ENCODE results near the gene TRAF3IP1. TPM values are rescaled to one million over a fixed set of nuclear protein-coding genes. Genes with fewer than 3 reads are reported as not detected.

The TRAF3IP1 gene
- total and polyA plus RNA-seq, 4 experiments from 2014 or later: 3.0 to 11.0 (median 6.7) TPM

DNA sequence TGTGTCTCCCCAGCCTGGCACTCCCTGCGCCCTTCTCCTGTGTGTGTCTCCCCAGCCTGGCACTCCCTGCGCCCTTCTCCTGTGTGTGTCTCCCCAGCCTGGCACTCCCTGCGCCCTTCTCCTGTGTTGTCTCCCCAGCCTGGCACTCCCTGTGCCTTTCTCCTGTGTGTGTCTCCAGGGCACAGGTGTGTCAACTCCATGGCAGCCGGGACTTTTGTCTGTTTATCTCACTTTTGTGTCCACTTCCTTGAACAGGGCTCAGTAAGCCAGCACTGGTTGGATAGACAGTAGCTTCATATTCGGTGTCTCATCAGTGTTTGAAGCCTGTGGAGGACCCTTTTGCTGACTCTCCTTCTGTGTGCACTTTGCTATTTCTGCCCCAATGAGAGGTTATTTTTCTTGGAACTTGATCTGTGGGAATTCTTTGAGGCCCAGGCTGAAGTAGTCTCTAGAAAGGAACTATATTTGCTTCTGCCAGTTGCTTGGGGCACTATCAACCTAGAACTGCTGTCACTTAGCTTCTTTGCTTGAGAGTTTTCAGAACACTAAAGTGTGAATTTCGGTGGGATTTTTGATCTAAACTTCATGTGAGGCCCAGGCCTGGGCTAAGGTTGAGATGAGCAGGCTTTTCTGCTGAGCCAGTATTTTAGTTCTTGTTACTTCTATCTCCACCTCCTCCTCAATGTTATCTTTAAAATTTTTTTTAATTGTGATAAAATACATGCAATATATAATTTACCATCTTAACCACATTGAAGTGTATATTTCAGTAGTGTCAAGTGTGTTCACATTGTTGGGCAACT, 98.1 kb downstream of the TRAF3IP1 start:
- Histone ChIP-seq H3K36me3 (ENCODE audit: insufficient read depth, low read length) (no peaks in the 10 kb centered on the region), H3K9me3 (ENCODE audit: control insufficient read depth in 1 of 2, low read length in 2 of 2) (peaks cover 0 to 5% of the 10 kb centered on the region in 2 donors), H3K4me1 (ENCODE audit: insufficient read depth, low read length) (peaks cover 11% of the 10 kb centered on the region), H3K27ac (ENCODE audit: low read depth, low read length) (no peak overlapping the region), H3K27me3 (ENCODE audit: insufficient read depth, low read length) (no peaks in the 10 kb centered on the region), H3K4me3 (ENCODE audit: low read length in 2 of 2) (no peak overlapping the region)
- Mint-ChIP-seq H3K9me3 (peaks cover 0 to 12% (median 8%) of the 10 kb centered on the region in 8 donors), H3K27ac (no peak overlapping the region), H3K27me3 (no peaks in the 10 kb centered on the region), H3K4me1 (peaks cover 0 to 7% (median under 1%) of the 10 kb centered on the region in 4 donors), H3K4me3 (no peak overlapping the region), H3K36me3 (peaks cover 0 to 12% of the 10 kb centered on the region in 2 donors)
- ChIA-PET CTCF (ENCODE audit: partially characterized antibody) (no interaction called here), POLR2A (ENCODE audit: partially characterized antibody) (no interaction called here)
- DNase-seq: no peak
- intact Hi-C loops (cut with micrococcal nuclease): no loop called here

GRCh38 chr2:238418999-238419546, 98.8 kb downstream of the TRAF3IP1 start:
- H3K36me3 Mint-ChIP-seq: peaks cover 0 to 12% of the 10 kb centered on the region in 2 donors
- intact Hi-C loops (cut with micrococcal nuclease): no loop called here
- ChIA-PET CTCF (ENCODE audit: partially characterized antibody) (no interaction called here), POLR2A (ENCODE audit: partially characterized antibody) (no interaction called here)
- H3K9me3 Mint-ChIP-seq: peaks cover 0 to 12% (median 8%) of the 10 kb centered on the region in 8 donors
- DNase-seq: no peak
- no peak overlapping the region for H3K27ac ChIP-seq (ENCODE audit: low read depth, low read length)
- H3K4me1 ChIP-seq (ENCODE audit: insufficient read depth, low read length): peaks cover 11% of the 10 kb centered on the region
- no peak overlapping the region for H3K4me3 ChIP-seq (ENCODE audit: low read length in 2 of 2)
- no peaks in the 10 kb centered on the region for H3K36me3 ChIP-seq (ENCODE audit: insufficient read depth, low read length)
- no peaks in the 10 kb centered on the region for H3K27me3 Mint-ChIP-seq
- no peak overlapping the region for H3K27ac Mint-ChIP-seq
- H3K27me3 ChIP-seq (ENCODE audit: insufficient read depth, low read length): no peaks in the 10 kb centered on the region
- H3K9me3 ChIP-seq (ENCODE audit: control insufficient read depth in 1 of 2, low read length in 2 of 2): peaks cover 0 to 5% of the 10 kb centered on the region in 2 donors
- H3K4me1 Mint-ChIP-seq: peaks cover 0 to 7% (median under 1%) of the 10 kb centered on the region in 4 donors
- H3K4me3 Mint-ChIP-seq: no peak overlapping the region

DNA sequence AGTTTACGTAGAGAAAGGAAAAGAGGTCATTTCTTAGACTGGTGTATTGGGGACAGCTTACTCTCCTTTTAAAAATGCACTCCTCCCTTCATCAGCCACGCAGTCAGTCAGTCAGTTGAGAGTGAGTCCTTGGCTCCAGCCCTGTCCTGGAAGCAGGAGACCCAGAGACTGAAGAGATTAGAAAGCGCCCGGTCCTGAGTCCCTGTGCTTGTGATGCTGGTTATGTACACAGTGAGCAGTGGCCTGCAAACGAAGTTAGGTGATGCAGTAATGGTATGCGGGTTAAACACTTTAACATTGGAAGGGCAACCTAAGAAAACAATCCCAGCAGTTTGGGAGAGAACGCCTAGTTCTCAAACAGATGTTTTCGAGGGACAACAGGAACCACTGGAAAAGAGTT, 100.1 kb downstream of the TRAF3IP1 start:
- H3K9me3 Mint-ChIP-seq: peaks cover 0 to 13% (median 8%) of the 10 kb centered on the region in 8 donors
- no peak for DNase-seq
- Histone ChIP-seq H3K4me1 (ENCODE audit: insufficient read depth, low read length) (peaks cover 4% of the 10 kb centered on the region), H3K27ac (ENCODE audit: low read depth, low read length) (no peak overlapping the region), H3K36me3 (ENCODE audit: insufficient read depth, low read length) (no peaks in the 10 kb centered on the region), H3K27me3 (ENCODE audit: insufficient read depth, low read length) (no peaks in the 10 kb centered on the region), H3K4me3 (ENCODE audit: low read length in 2 of 2) (no peak overlapping the region), H3K9me3 (ENCODE audit: control insufficient read depth in 1 of 2, low read length in 2 of 2) (peaks cover 0 to 5% of the 10 kb centered on the region in 2 donors)
- no peaks in the 10 kb centered on the region for H3K27me3 Mint-ChIP-seq
- CTCF ChIA-PET (ENCODE audit: partially characterized antibody): no interaction called here
- intact Hi-C loops (cut with micrococcal nuclease): loop anchor here (10.0 kb wide), 1 partner anchor 96 kb away; the partner anchor contains the start of gene TRAF3IP1
- no peak overlapping the region for H3K4me3 Mint-ChIP-seq
- H3K36me3 Mint-ChIP-seq: peaks cover 0 to 12% of the 10 kb centered on the region in 2 donors
- peak overlapping the region in 1 of 7 donors; percentile 56 for H3K27ac Mint-ChIP-seq
- POLR2A ChIA-PET (ENCODE audit: partially characterized antibody): no interaction called here
- H3K4me1 Mint-ChIP-seq: peaks cover 0 to 5% (median under 1%) of the 10 kb centered on the region in 4 donors

GRCh38 chr2:238420878-238421694, 100.8 kb downstream of the TRAF3IP1 start:
- H3K4me3 ChIP-seq (ENCODE audit: low read length in 2 of 2): no peak overlapping the region
- H3K9me3 Mint-ChIP-seq: peaks cover 0 to 9% (median 5%) of the 10 kb centered on the region in 8 donors
- H3K36me3 Mint-ChIP-seq: peaks cover 0 to 7% of the 10 kb centered on the region in 2 donors
- H3K4me1 ChIP-seq (ENCODE audit: insufficient read depth, low read length): peaks cover 8% of the 10 kb centered on the region
- H3K36me3 ChIP-seq (ENCODE audit: insufficient read depth, low read length): no peaks in the 10 kb centered on the region
- no peak overlapping the region for H3K4me3 Mint-ChIP-seq
- no peak overlapping the region for H3K27ac ChIP-seq (ENCODE audit: low read depth, low read length)
- peaks cover 0 to 1% of the 10 kb centered on the region in 2 donors for H3K9me3 ChIP-seq (ENCODE audit: control insufficient read depth in 1 of 2, low read length in 2 of 2)
- peaks cover 1 to 6% (median 3%) of the 10 kb centered on the region in 4 donors for H3K4me1 Mint-ChIP-seq
- DNase-seq: no peak
- no peaks in the 10 kb centered on the region for H3K27me3 ChIP-seq (ENCODE audit: insufficient read depth, low read length)
- CTCF ChIA-PET (ENCODE audit: partially characterized antibody): no interaction called here
- H3K27me3 Mint-ChIP-seq: no peaks in the 10 kb centered on the region
- intact Hi-C loops (cut with micrococcal nuclease): loop anchor here (10.0 kb wide), 1 partner anchor 96 kb away; the partner anchor contains the start of gene TRAF3IP1
- H3K27ac Mint-ChIP-seq: peak overlapping the region in 3 of 7 donors; percentile 12 to 57 (median 56)
- POLR2A ChIA-PET (ENCODE audit: partially characterized antibody): no interaction called here

DNA sequence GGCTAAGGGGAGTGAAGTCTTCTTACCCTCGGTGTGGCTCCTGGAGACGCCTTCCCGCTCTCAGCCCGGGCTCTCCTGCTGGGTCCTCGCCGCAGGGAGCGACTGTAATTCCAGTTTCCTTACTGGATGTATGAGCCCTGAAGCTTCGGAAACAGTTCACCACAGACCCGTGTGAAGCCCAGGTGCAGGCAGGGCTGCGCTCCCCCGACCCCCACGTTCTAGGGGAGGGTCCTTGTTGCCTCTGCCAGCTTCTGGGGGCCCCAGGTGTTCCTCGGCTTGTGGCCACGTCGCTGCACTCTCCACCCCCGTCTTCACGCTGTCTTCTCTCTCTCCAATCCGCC, 101.3 kb downstream of the TRAF3IP1 start:
- no peak for DNase-seq
- no peaks in the 10 kb centered on the region for H3K27me3 ChIP-seq (ENCODE audit: insufficient read depth, low read length)
- no peaks in the 10 kb centered on the region for H3K36me3 ChIP-seq (ENCODE audit: insufficient read depth, low read length)
- Mint-ChIP-seq H3K4me1 (peaks cover 3 to 10% (median 5%) of the 10 kb centered on the region in 4 donors), H3K9me3 (peaks cover 0 to 3% (median 0%) of the 10 kb centered on the region in 8 donors), H3K27me3 (no peaks in the 10 kb centered on the region), H3K4me3 (no peak overlapping the region), H3K36me3 (peaks cover 1 to 2% of the 10 kb centered on the region in 2 donors), H3K27ac (no peak overlapping the region)
- ChIA-PET CTCF (ENCODE audit: partially characterized antibody) (no interaction called here), POLR2A (ENCODE audit: partially characterized antibody) (no interaction called here)
- H3K27ac ChIP-seq (ENCODE audit: low read depth, low read length): no peak overlapping the region
- no peaks in the 10 kb centered on the region for H3K9me3 ChIP-seq (ENCODE audit: control insufficient read depth in 1 of 2, low read length in 2 of 2)
- H3K4me3 ChIP-seq (ENCODE audit: low read length in 2 of 2): no peak overlapping the region
- H3K4me1 ChIP-seq (ENCODE audit: insufficient read depth, low read length): peaks cover 10% of the 10 kb centered on the region
- intact Hi-C loops (cut with micrococcal nuclease): loop anchor here (10.0 kb wide), 1 partner anchor 97 kb away; the partner anchor contains the start of gene TRAF3IP1

- H3K4me1 Mint-ChIP-seq: peaks cover 3 to 11% (median 6%) of the 10 kb centered on the region in 4 donors
- H3K36me3 ChIP-seq (ENCODE audit: insufficient read depth, low read length): no peaks in the 10 kb centered on the region
- H3K4me3 ChIP-seq (ENCODE audit: low read length in 2 of 2): no peak overlapping the region
- H3K36me3 Mint-ChIP-seq: peaks cover 0 to 3% of the 10 kb centered on the region in 2 donors
- H3K27me3 ChIP-seq (ENCODE audit: insufficient read depth, low read length): no peaks in the 10 kb centered on the region
- H3K4me1 ChIP-seq (ENCODE audit: insufficient read depth, low read length): peaks cover 11% of the 10 kb centered on the region
- H3K4me3 Mint-ChIP-seq: peak overlapping the region in 1 of 8 donors; percentile 67
- peaks cover 0 to 2% (median 0%) of the 10 kb centered on the region in 8 donors for H3K9me3 Mint-ChIP-seq
- no peak for DNase-seq
- ChIA-PET POLR2A (ENCODE audit: partially characterized antibody) (no interaction called here), CTCF (ENCODE audit: partially characterized antibody) (no interaction called here)
- no peaks in the 10 kb centered on the region for H3K27me3 Mint-ChIP-seq
- no peak overlapping the region for H3K27ac Mint-ChIP-seq
- H3K9me3 ChIP-seq (ENCODE audit: control insufficient read depth in 1 of 2, low read length in 2 of 2): no peaks in the 10 kb centered on the region
- intact Hi-C loops (cut with micrococcal nuclease): loop anchor here (10.0 kb wide), 1 partner anchor 97 kb away; the partner anchor contains the start of gene TRAF3IP1
- no peak overlapping the region for H3K27ac ChIP-seq (ENCODE audit: low read depth, low read length)
Measured at GRCh38 chr2:238422285-238422684, 102.0 kb downstream of the TRAF3IP1 start.

All from CD4-positive, alpha-beta memory T cell (primary cell).